H1 (cell line): ENCODE results near the gene SMAD7. TPM values are rescaled to one million over a fixed set of nuclear protein-coding genes. Genes with fewer than 3 reads are reported as not detected.

ENCODE experiments used
- BACH1 ChIP-seq: IDR thresholded peaks from 2 replicates; pipeline ENCODE4 v1.6.1; 2012; ENCODE audit warnings: low read length, improper control_type of control experiment
- CREB1 ChIP-seq: IDR thresholded peaks from 2 replicates; pipeline ENCODE4 v1.6.1; 2012; ENCODE audit warnings: inconsistent platforms
- HDAC2 ChIP-seq, 2 experiments: fragments of 300-600 bp in 1 of 2; sonication (generic) in 1 of 2; IDR thresholded peaks; 2 replicates each; pipeline ENCODE4 v1.6.1; 2011 to 2012; ENCODE audit warnings: low read depth in 2 of 2, low read length in 2 of 2, mild to moderate bottlenecking in 2 of 2, moderate library complexity in 2 of 2, borderline replicate concordance in 1 of 2, inconsistent platforms in 1 of 2
- KDM5A ChIP-seq: fragments of 200-600 bp; IDR thresholded peaks from 2 replicates; pipeline ENCODE4 v1.7.1; 2012; ENCODE audit warnings: mild to moderate bottlenecking, low read length, inconsistent platforms, mixed read lengths
- SRF ChIP-seq: IDR thresholded peaks from 2 replicates; pipeline ENCODE4 v1.6.1; 2011; ENCODE audit warnings: mild to moderate bottlenecking, low read depth, low read length, moderate library complexity
- TBP ChIP-seq: IDR thresholded peaks from 2 replicates; pipeline ENCODE4 v1.6.1; 2011; ENCODE audit warnings: low read depth, low read length, improper control_type of control experiment
- polyA plus RNA-seq, 7 experiments: library from polyadenylated mRNA; depleted of rRNA in 3 of 7; stranded (reverse) in 5 of 7; unstranded in 2 of 7; fragments of >200 nt in 5 of 7; fragments of 200-250 nt in 2 of 7; gene quantifications; 1 replicate in 5 of 7; 2 replicates in 1 of 7; 4 replicates in 1 of 7; pipeline versions ENCODE4 v1.2.1 to v1.2.3, GENCODE V29; 2011 to 2013; ENCODE audit warnings: missing spikeins in 2 of 7, mixed read lengths in 2 of 7
- total RNA-seq: library from RNA; stranded (reverse); fragmentation: NEBNext Ultra II Directional; extraction: Animal tissue kit (Norgen Biotek cat#: 25700); gene quantifications from 2 replicates; pipeline ENCODE4 v1.2.1, GENCODE V29; 2021
- TF ChIP-seq, protein P1 (sequence below): IDR thresholded peaks from 2 replicates; pipeline ENCODE4 v1.6.1; 2012; ENCODE audit warnings: low read length, inconsistent platforms

The SMAD7 gene
- total and polyA plus RNA-seq, 2 of the 8 experiments (the other 6 are each of a cell fraction or from before 2014, with no cell fraction given): 6.5 to 15.5 TPM

DNA sequence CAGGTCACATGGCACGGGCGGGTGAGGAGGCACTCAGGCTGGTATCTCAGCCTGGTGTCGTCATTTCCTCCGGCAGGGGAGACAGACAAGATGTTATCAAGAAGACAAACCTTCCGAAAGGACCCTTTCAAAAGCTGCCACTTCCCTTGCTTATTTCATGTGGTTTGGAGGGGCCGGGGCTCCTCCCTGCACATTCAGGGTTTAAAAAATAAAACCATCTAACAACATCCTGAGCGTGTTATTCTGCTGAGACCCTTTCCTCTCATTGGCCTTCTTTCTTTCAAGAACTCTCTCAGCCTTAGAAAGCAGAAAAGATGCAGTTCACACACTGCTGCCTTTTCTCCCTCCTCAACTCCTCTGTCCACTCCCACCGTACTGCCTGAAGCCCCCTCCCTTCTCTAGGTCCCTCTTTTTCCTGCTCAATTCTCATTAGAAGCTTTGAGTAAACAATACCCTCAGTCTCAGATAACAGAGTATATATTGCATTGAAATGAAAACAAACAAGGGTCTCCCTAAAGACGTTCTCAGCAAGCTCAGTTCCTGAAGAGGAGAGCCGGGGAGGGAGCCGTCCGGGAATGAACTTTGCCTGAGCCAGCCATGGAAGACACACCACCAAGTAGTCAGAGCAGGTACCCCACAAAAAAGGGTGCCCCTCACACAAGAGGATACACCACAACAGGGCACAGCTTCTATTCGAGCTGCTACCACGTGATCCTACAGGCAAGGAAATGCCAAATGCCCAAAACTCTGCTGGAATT, 9.7 kb downstream of the SMAD7 start (continued):
- TF ChIP-seq, protein P1, sequence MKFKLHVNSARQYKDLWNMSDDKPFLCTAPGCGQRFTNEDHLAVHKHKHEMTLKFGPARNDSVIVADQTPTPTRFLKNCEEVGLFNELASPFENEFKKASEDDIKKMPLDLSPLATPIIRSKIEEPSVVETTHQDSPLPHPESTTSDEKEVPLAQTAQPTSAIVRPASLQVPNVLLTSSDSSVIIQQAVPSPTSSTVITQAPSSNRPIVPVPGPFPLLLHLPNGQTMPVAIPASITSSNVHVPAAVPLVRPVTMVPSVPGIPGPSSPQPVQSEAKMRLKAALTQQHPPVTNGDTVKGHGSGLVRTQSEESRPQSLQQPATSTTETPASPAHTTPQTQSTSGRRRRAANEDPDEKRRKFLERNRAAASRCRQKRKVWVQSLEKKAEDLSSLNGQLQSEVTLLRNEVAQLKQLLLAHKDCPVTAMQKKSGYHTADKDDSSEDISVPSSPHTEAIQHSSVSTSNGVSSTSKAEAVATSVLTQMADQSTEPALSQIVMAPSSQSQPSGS: no peak
- TF ChIP-seq TBP (no peak), SRF (no peak), BACH1 (no peak), CREB1 (no peak), KDM5A (no peak), HDAC2 (IDR thresholded peaks at IDR 0.05; ENCODE audit: borderline replicate concordance in 1 of 2, low read depth in 2 of 2, low read length in 2 of 2) (no peak)
- TF ChIP-seq, all 59 proteins: peak for 0
